Endothelial cell of umbilical vein (primary cell): Measurements from ENCODE around the gene TOP2B.

Source experiments
- CTCF ChIP-seq, 2 donors: IDR thresholded peaks; 1 replicate in 1 of 2; 2 replicates in 1 of 2; pipeline ENCODE4 v1.5.1; 2011; ENCODE audit warnings: low read length in 2 of 2, mild to moderate bottlenecking in 2 of 2, moderate library complexity in 2 of 2, control low read depth in 1 of 2, inconsistent platforms in 1 of 2, low read depth in 1 of 2; ENCODE audit not compliant: insufficient read depth in 1 of 2; ENCODE audit errors: extremely low read depth in 1 of 2
- EZH2 ChIP-seq: IDR thresholded peaks from 2 replicates; pipeline ENCODE4 v1.6.1; 2012; ENCODE audit warnings: borderline replicate concordance, low read depth, mild to moderate bottlenecking, moderate library complexity, low read length, inconsistent platforms; ENCODE audit not compliant: severe bottlenecking
- FOS ChIP-seq: IDR thresholded peaks from 2 replicates; pipeline ENCODE4 v1.6.1; 2011; ENCODE audit warnings: mild to moderate bottlenecking, low read length, moderate library complexity, borderline replicate concordance; ENCODE audit not compliant: insufficient read depth
- MAX ChIP-seq: IDR thresholded peaks from 2 replicates; pipeline ENCODE4 v1.6.1; 2011; ENCODE audit not compliant: insufficient read depth, insufficient read length
- MYC ChIP-seq: IDR thresholded peaks from one replicate; pipeline ENCODE4 v1.6.1; 2011; ENCODE audit warnings: mild to moderate bottlenecking, low read depth, low read length
- POLR2A ChIP-seq: IDR thresholded peaks from 2 replicates; pipeline ENCODE4 v1.6.1; 2012; ENCODE audit warnings: low read depth, mild to moderate bottlenecking, control low read depth, low read length
- POLR2AphosphoS5 ChIP-seq: IDR thresholded peaks from 2 replicates; pipeline ENCODE4 v1.6.1; 2012; ENCODE audit warnings: low read depth, mild to moderate bottlenecking, control low read depth, low read length, moderate library complexity; ENCODE audit not compliant: insufficient read depth

GRCh38 chr3:25589783-25590258, 74.9 kb downstream of the TOP2B start:
- TF ChIP-seq CTCF (IDR thresholded peaks at IDR 0.05; ENCODE audit: extremely low read depth in 1 of 2, insufficient read depth in 1 of 2, low read depth in 1 of 2, low read length in 2 of 2) = no peak
- no peak for TF ChIP-seq MAX
- TF ChIP-seq EZH2 = no peak
- no peak for TF ChIP-seq MYC
- no peak for TF ChIP-seq POLR2A
- no peak for TF ChIP-seq FOS
- no peak for TF ChIP-seq POLR2AphosphoS5
